Stimulated activated CD4-positive, alpha-beta T cell treated with anti-CD3 and anti-CD28 coated beads, Interleukin-1b, Interleukin-23, amount 100 ng/mL, for 4 hours (primary cell): ENCODE measurements around the gene MACROD2.

Experiments
- DNase-seq, 2 donors: peaks; one replicate each; pipeline ENCODE4 v3.0.0-alpha.2; 2020; ENCODE audit warnings: low read depth in 2 of 2

Gene MACROD2

GRCh38 chr20:14062171-14062570 lies 66.9 kb downstream of the MACROD2 start:
- no peak for DNase-seq

GRCh38 chr20:14062786-14063185 lies 67.5 kb downstream of the MACROD2 start:
- DNase-seq, result no peak

- DNase-seq, result no peak
Measured at GRCh38 chr20:14064333-14064732, 69.0 kb downstream of the MACROD2 start.

- no peak for DNase-seq
Measured at GRCh38 chr20:14064921-14065320, 69.6 kb downstream of the MACROD2 start.

- DNase-seq, result no peak
Measured at GRCh38 chr20:14065774-14066173, 70.5 kb downstream of the MACROD2 start.

GRCh38 chr20:14067603-14068002 lies 72.3 kb downstream of the MACROD2 start:
- no peak for DNase-seq

- no peak for DNase-seq
Measured at GRCh38 chr20:14069796-14070195, 74.5 kb downstream of the MACROD2 start.

GRCh38 chr20:14093652-14094051 lies 98.3 kb downstream of the MACROD2 start:
- no peak for DNase-seq

- no peak for DNase-seq
Measured at GRCh38 chr20:14098261-14098660, 102.9 kb downstream of the MACROD2 start.

GRCh38 chr20:14113416-14113815 lies 118.1 kb downstream of the MACROD2 start:
- DNase-seq, result no peak

- DNase-seq, result no peak
Measured at GRCh38 chr20:14114065-14114704, 118.9 kb downstream of the MACROD2 start.

- no peak for DNase-seq
Measured at GRCh38 chr20:14116037-14116436, 120.7 kb downstream of the MACROD2 start.

- DNase-seq, result no peak
Measured at GRCh38 chr20:14117768-14118167, 122.5 kb downstream of the MACROD2 start.

- DNase-seq, result no peak
Measured at GRCh38 chr20:14126856-14127255, 131.5 kb downstream of the MACROD2 start.

- DNase-seq, result no peak
Measured at GRCh38 chr20:14127514-14128223, 132.4 kb downstream of the MACROD2 start.

GRCh38 chr20:14134004-14134403 lies 138.7 kb downstream of the MACROD2 start:
- DNase-seq, result no peak

GRCh38 chr20:14142171-14142570 lies 146.9 kb downstream of the MACROD2 start:
- DNase-seq, result no peak

GRCh38 chr20:14142964-14143627 lies 147.8 kb downstream of the MACROD2 start:
- DNase-seq, result no peak

GRCh38 chr20:14148042-14148441 lies 152.7 kb downstream of the MACROD2 start:
- DNase-seq, result no peak

GRCh38 chr20:14155361-14155760 lies 160.0 kb downstream of the MACROD2 start:
- no peak for DNase-seq

GRCh38 chr20:14178528-14178927 lies 183.2 kb downstream of the MACROD2 start:
- no peak for DNase-seq

- no peak for DNase-seq
Measured at GRCh38 chr20:14178952-14179351, 183.6 kb downstream of the MACROD2 start.

- DNase-seq, result no peak
Measured at GRCh38 chr20:14189794-14190402, 194.6 kb downstream of the MACROD2 start.
